Measurements from ENCODE around the gene EEF1AKMT1.

DNA sequence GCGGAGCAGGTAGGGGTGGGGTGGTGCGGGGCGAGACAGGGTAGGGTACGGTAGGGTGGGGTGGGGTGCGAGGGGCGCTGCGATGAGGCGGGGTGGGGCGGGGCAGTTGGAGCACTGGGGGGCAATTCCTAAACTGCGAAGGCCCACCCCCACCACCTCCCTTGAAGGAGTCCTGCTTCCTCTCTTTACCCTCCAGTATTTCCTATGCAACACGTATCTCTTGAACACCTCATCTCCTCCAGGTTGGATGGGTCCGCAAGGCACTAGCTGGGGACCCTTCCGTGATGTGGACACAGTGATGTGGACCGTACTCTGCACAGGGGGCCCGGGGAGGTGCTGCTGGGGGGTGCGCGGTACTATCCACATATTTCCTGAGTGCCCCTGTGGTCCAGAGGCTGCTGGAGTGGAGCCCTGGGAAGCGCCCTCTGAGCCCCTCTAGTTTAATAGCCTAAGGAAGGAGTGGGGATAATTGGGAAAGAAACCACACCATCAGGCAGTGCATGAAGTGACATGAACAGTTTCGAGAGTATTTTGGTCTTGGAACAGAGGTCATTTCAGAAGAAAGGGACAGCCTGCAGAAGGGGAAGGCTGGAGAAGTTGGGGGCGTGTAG is 69.2 kb downstream of the EEF1AKMT1 start:
- TF ChIP-seq, protein P1, sequence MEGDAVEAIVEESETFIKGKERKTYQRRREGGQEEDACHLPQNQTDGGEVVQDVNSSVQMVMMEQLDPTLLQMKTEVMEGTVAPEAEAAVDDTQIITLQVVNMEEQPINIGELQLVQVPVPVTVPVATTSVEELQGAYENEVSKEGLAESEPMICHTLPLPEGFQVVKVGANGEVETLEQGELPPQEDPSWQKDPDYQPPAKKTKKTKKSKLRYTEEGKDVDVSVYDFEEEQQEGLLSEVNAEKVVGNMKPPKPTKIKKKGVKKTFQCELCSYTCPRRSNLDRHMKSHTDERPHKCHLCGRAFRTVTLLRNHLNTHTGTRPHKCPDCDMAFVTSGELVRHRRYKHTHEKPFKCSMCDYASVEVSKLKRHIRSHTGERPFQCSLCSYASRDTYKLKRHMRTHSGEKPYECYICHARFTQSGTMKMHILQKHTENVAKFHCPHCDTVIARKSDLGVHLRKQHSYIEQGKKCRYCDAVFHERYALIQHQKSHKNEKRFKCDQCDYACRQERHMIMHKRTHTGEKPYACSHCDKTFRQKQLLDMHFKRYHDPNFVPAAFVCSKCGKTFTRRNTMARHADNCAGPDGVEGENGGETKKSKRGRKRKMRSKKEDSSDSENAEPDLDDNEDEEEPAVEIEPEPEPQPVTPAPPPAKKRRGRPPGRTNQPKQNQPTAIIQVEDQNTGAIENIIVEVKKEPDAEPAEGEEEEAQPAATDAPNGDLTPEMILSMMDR (IDR thresholded peaks at IDR 0.05): no peak
- TF ChIP-seq POLR2A (IDR thresholded peaks at IDR 0.05): no peak
